Measurements from ENCODE around the gene LRRC71. TPM values are rescaled to one million over a fixed set of nuclear protein-coding genes. Genes with fewer than 3 reads are reported as not detected.

Gene LRRC71
- total and polyA plus RNA-seq, 2 of the 8 experiments (the other 6 are each of a cell fraction or from before 2014, with no cell fraction given): 0.05 TPM; not detected in 1

- Histone ChIP-seq H3K23me2 (ENCODE audit: low read depth, low read length) (peaks cover 2% of the 10 kb centered on the region; the same call in 1 of the 2 replicates), H2BK15ac (ENCODE audit: low read length) (no peak overlapping the region), H3K4me2 (ENCODE audit: insufficient read depth in 1 of 2, low read depth in 2 of 2, low read length in 2 of 2) (no peak overlapping the region), H3K56ac (replicated peaks; ENCODE audit: insufficient read length, low read depth, low read length) (no peak overlapping the region), H3K18ac (ENCODE audit: extremely low read depth, low read length) (no peak overlapping the region), H4K91ac (replicated peaks; ENCODE audit: insufficient read length, low read length) (no peak overlapping the region), H4K5ac (ENCODE audit: insufficient read length, low read depth, low read length) (no peak overlapping the region), H2BK120ac (replicated peaks; ENCODE audit: low read depth, low read length) (no peak overlapping the region), H2BK12ac (ENCODE audit: low read depth, low read length) (no peak overlapping the region), H3K36me3 (ENCODE audit: control insufficient read depth in 2 of 4, insufficient read depth in 4 of 4, low read length in 3 of 4) (no peaks in the 10 kb centered on the region), H3K4me1 (replicated peaks in 1 of 4; ENCODE audit: control insufficient read depth in 3 of 4, insufficient read depth in 4 of 4, low read length in 3 of 4) (peaks cover 3 to 15% (median 6%) of the 10 kb centered on the region in 4 experiments), H4K8ac (ENCODE audit: extremely low read depth, insufficient read depth, low read length) (no peak overlapping the region), H3K27me3 (replicated peaks in 1 of 4; ENCODE audit: control insufficient read depth in 3 of 4, extremely low read depth in 1 of 4, insufficient read depth in 3 of 4, low read length in 3 of 4) (peaks cover 0 to 38% (median 26%) of the 10 kb centered on the region in 4 experiments; a peak in 6 of 7 replicates), H3K9ac (replicated peaks in 1 of 4; ENCODE audit: extremely low read depth in 1 of 4, low read depth in 3 of 4, low read length in 3 of 4) (no peak overlapping the region), H4K20me1 (replicated peaks in 1 of 2; ENCODE audit: control insufficient read depth in 1 of 2, insufficient read depth in 2 of 2, low read length in 2 of 2) (peaks cover 0 to 3% of the 10 kb centered on the region in 2 experiments), H2BK5ac (ENCODE audit: low read depth, low read length) (no peak overlapping the region), H3K9me3 (ENCODE audit: insufficient read depth in 2 of 2, low read depth in 1 of 2, low read length in 1 of 2) (no peaks in the 10 kb centered on the region), H3K79me2 (ENCODE audit: control insufficient read depth in 1 of 2, insufficient read depth in 2 of 2, low read length in 2 of 2) (no peaks in the 10 kb centered on the region), H3K23ac (ENCODE audit: insufficient read length) (no peak overlapping the region), H3K79me1 (ENCODE audit: low read depth, low read length) (no peaks in the 10 kb centered on the region), H3K4ac (replicated peaks; ENCODE audit: insufficient read length, low read depth, low read length) (no peak overlapping the region), H3K14ac (ENCODE audit: insufficient read length) (no peak overlapping the region), H2AFZ (ENCODE audit: low read length) (no peak overlapping the region), H2AK5ac (ENCODE audit: low read depth, low read length) (no peak overlapping the region), H2BK20ac (ENCODE audit: low read length) (no peak overlapping the region), H3K4me3 (ENCODE audit: extremely low read depth in 1 of 4, insufficient read depth in 2 of 4, low read depth in 3 of 4, low read length in 4 of 4) (no peak overlapping the region), H3K27ac (ENCODE audit: low read depth, low read length) (no peak overlapping the region)
- FAIRE-seq (no peak), DNase-seq (ENCODE audit: low read depth in 1 of 2, low spot score in 2 of 2) (no peak)
- POLR2A ChIA-PET (ENCODE audit: partially characterized antibody): interaction anchor here (1.7 kb wide), 1 partner anchor 10 kb away, joined by 5 read pairs; no protein-coding TSS in a partner anchor
- CTCF ChIA-PET (ENCODE audit: partially characterized antibody): interaction anchor here (1.1 to 31.4 kb wide), 9 partner anchors 10 to 256 kb away, joined by 3 to 719 read pairs (median 7); partner anchors contain the start of genes INSRR, LRRC71, NTRK1 and PEAR1
- WGBS, 2 experiments (ENCODE audit: extremely low coverage in 1 of 2, insufficient coverage in 1 of 2, insufficient read length in 1 of 2, insufficient replicate concordance in 2 of 2, low coverage in 1 of 2, low lambda C conversion rate in 2 of 2, missing lambda C conversion rate in 1 of 2): 88% methylated on average over 21 of the region's 21 CpGs; no CpG with 5 or more reads in 1 of the 2 experiments
- TF ChIP-seq CHD2 (IDR thresholded peaks at IDR 0.05; ENCODE audit: low read length): no peak
- TF ChIP-seq TBP (IDR thresholded peaks at IDR 0.05; ENCODE audit: low read depth, low read length): no peak
- TF ChIP-seq RNF2 (IDR thresholded peaks at IDR 0.05; ENCODE audit: borderline replicate concordance, low read depth, low read length, missing control alignments, poor library complexity, severe bottlenecking): no peak
- TF ChIP-seq USF2 (IDR thresholded peaks at IDR 0.05; ENCODE audit: low read length): no peak
- no peak for TF ChIP-seq TAF1 (IDR thresholded peaks at IDR 0.05; ENCODE audit: low read depth, low read length)
- TF ChIP-seq SIN3A (conservative IDR thresholded peaks at IDR 0.05 in 1 of 2, IDR thresholded peaks at IDR 0.05 in 1 of 2; ENCODE audit: low read depth in 1 of 2, low read length in 2 of 2): no peak
- TF ChIP-seq EGR1 (IDR thresholded peaks at IDR 0.05; ENCODE audit: borderline replicate concordance, low read depth, low read length): no peak
- no peak for TF ChIP-seq SIRT6 (IDR thresholded peaks at IDR 0.05; ENCODE audit: low read length)
- no peak for TF ChIP-seq SP1 (IDR thresholded peaks at IDR 0.05; ENCODE audit: low read depth, low read length)
- no peak for TF ChIP-seq BACH1 (IDR thresholded peaks at IDR 0.05; ENCODE audit: low read length)
- TF ChIP-seq MAFK (IDR thresholded peaks at IDR 0.05; ENCODE audit: low read depth, low read length): no peak
- no peak for TF ChIP-seq HDAC2 (IDR thresholded peaks at IDR 0.05; ENCODE audit: borderline replicate concordance in 1 of 2, low read depth in 2 of 2, low read length in 2 of 2)
- TF ChIP-seq GTF2F1 (IDR thresholded peaks at IDR 0.05; ENCODE audit: borderline replicate concordance, low read depth, low read length): no peak
Measured at GRCh38 chr1:156879876-156880275, 40.6 kb upstream of the LRRC71 start.
